Activated T-cell treated with anti-CD3 and anti-CD28 coated beads, Interleukin-2, amount 50 U/mL, for 72 hours (primary cell): ENCODE measurements around the gene GRIN2A. TPM values are rescaled to one million over a fixed set of nuclear protein-coding genes. Genes with fewer than 3 reads are reported as not detected.

ENCODE experiments used
- ATAC-seq, 2 donors: fragments of 150-1000 bp; cut with Tn5 transposase; replicated peaks in 1 of 2; 2 replicates each; pipeline ENCODE4 v1.10.0; 2021; ENCODE audit warnings: moderate library complexity in 2 of 2, mild to moderate bottlenecking in 1 of 2
- DNase-seq, 2 donors: peaks; one replicate each; pipeline ENCODE4 v3.0.0; 2021 to 2022; ENCODE audit warnings: mixed read lengths in 1 of 2
- H3K27ac Mint-ChIP-seq: one replicate; pipeline ENCODE4 v1.8.0; 2022; ENCODE audit warnings: mild to moderate bottlenecking, moderate library complexity, mixed read lengths
- H3K27me3 Mint-ChIP-seq: one replicate; pipeline ENCODE4 v1.8.0; 2022; ENCODE audit warnings: low read depth, mixed read lengths
- H3K36me3 Mint-ChIP-seq, 2 donors: one replicate each; pipeline ENCODE4 v1.8.0; 2022; ENCODE audit warnings: mixed read lengths in 2 of 2, mild to moderate bottlenecking in 1 of 2; ENCODE audit not compliant: insufficient read depth in 2 of 2
- H3K4me1 Mint-ChIP-seq: one replicate; pipeline ENCODE4 v1.8.0; 2022; ENCODE audit warnings: low read depth, mixed read lengths
- H3K4me3 Mint-ChIP-seq, 2 donors: one replicate each; pipeline ENCODE4 v1.8.0; 2022; ENCODE audit warnings: mild to moderate bottlenecking in 2 of 2, mixed read lengths in 2 of 2, moderate library complexity in 2 of 2
- H3K9me3 Mint-ChIP-seq, 2 donors: one replicate each; pipeline ENCODE4 v1.8.0; 2022; ENCODE audit warnings: mixed read lengths in 2 of 2
- total RNA-seq, 2 donors: library from RNA; stranded (reverse); gene quantifications; one replicate each; pipeline ENCODE4 v1.2.3, GENCODE V29; 2022

The GRIN2A gene
- total RNA-seq, 2 donors from 2014 or later: not detected

GRCh38 chr16:10145542-10146035 lies 36.6 kb downstream of the GRIN2A start:
- ATAC-seq: no peak
- H3K9me3 Mint-ChIP-seq: no peaks in the 10 kb centered on the region
- DNase-seq: no peak

GRCh38 chr16:10141671-10142070 lies 40.6 kb downstream of the GRIN2A start:
- H3K27me3 Mint-ChIP-seq: no peaks in the 10 kb centered on the region
- H3K27ac Mint-ChIP-seq: no peak overlapping the region

More at GRCh38 chr16:10145542-10146035, 36.6 kb downstream of the GRIN2A start:
- Mint-ChIP-seq H3K27ac (no peak overlapping the region), H3K4me1 (no peaks in the 10 kb centered on the region), H3K27me3 (peaks cover 11% of the 10 kb centered on the region), H3K4me3 (no peak overlapping the region), H3K36me3 (no peaks in the 10 kb centered on the region)

GRCh38 chr16:10138881-10139280 lies 43.3 kb downstream of the GRIN2A start:
- Mint-ChIP-seq H3K27me3 (no peaks in the 10 kb centered on the region), H3K27ac (no peak overlapping the region), H3K4me3 (no peak overlapping the region), H3K4me1 (no peaks in the 10 kb centered on the region), H3K9me3 (no peaks in the 10 kb centered on the region), H3K36me3 (no peaks in the 10 kb centered on the region)
- no peak for ATAC-seq
- DNase-seq: no peak

More at GRCh38 chr16:10141671-10142070, 40.6 kb downstream of the GRIN2A start:
- no peak for ATAC-seq
- Mint-ChIP-seq H3K36me3 (no peaks in the 10 kb centered on the region), H3K9me3 (no peaks in the 10 kb centered on the region), H3K4me1 (no peaks in the 10 kb centered on the region), H3K4me3 (no peak overlapping the region)
- DNase-seq: no peak

GRCh38 chr16:10137341-10137740 lies 44.9 kb downstream of the GRIN2A start:
- H3K4me3 Mint-ChIP-seq: no peak overlapping the region
- no peaks in the 10 kb centered on the region for H3K9me3 Mint-ChIP-seq
- H3K4me1 Mint-ChIP-seq: no peaks in the 10 kb centered on the region
- DNase-seq (no peak), ATAC-seq (no peak)
- H3K27ac Mint-ChIP-seq: no peak overlapping the region
- no peaks in the 10 kb centered on the region for H3K27me3 Mint-ChIP-seq
- H3K36me3 Mint-ChIP-seq: no peaks in the 10 kb centered on the region

GRCh38 chr16:10136916-10137315 lies 45.3 kb downstream of the GRIN2A start:
- H3K4me1 Mint-ChIP-seq: no peaks in the 10 kb centered on the region
- H3K27me3 Mint-ChIP-seq: no peaks in the 10 kb centered on the region
- ATAC-seq (no peak), DNase-seq (no peak)
- no peaks in the 10 kb centered on the region for H3K36me3 Mint-ChIP-seq
- H3K9me3 Mint-ChIP-seq: no peaks in the 10 kb centered on the region
- H3K4me3 Mint-ChIP-seq: no peak overlapping the region
- H3K27ac Mint-ChIP-seq: no peak overlapping the region

GRCh38 chr16:10130538-10130937 lies 51.7 kb downstream of the GRIN2A start:
- H3K4me1 Mint-ChIP-seq: no peaks in the 10 kb centered on the region
- no peaks in the 10 kb centered on the region for H3K27me3 Mint-ChIP-seq
- DNase-seq (no peak), ATAC-seq (no peak)
- no peaks in the 10 kb centered on the region for H3K36me3 Mint-ChIP-seq
- no peaks in the 10 kb centered on the region for H3K9me3 Mint-ChIP-seq
- no peak overlapping the region for H3K4me3 Mint-ChIP-seq
- no peak overlapping the region for H3K27ac Mint-ChIP-seq

- no peaks in the 10 kb centered on the region for H3K27me3 Mint-ChIP-seq
- H3K4me1 Mint-ChIP-seq: no peaks in the 10 kb centered on the region
Observed at GRCh38 chr16:10128397-10129258, 53.6 kb downstream of the GRIN2A start.

GRCh38 chr16:10126686-10127085 lies 55.5 kb downstream of the GRIN2A start:
- Mint-ChIP-seq H3K27me3 (no peaks in the 10 kb centered on the region), H3K4me1 (no peaks in the 10 kb centered on the region), H3K27ac (no peak overlapping the region), H3K9me3 (no peaks in the 10 kb centered on the region), H3K4me3 (no peak overlapping the region), H3K36me3 (no peaks in the 10 kb centered on the region)
- ATAC-seq (no peak), DNase-seq (no peak)

More at GRCh38 chr16:10128397-10129258, 53.6 kb downstream of the GRIN2A start:
- no peaks in the 10 kb centered on the region for H3K36me3 Mint-ChIP-seq
- DNase-seq: no peak
- no peak overlapping the region for H3K4me3 Mint-ChIP-seq
- no peak for ATAC-seq
- H3K27ac Mint-ChIP-seq: no peak overlapping the region
- no peaks in the 10 kb centered on the region for H3K9me3 Mint-ChIP-seq

- H3K27ac Mint-ChIP-seq: no peak overlapping the region
- DNase-seq: no peak
- no peak for ATAC-seq
- no peaks in the 10 kb centered on the region for H3K27me3 Mint-ChIP-seq
- no peaks in the 10 kb centered on the region for H3K36me3 Mint-ChIP-seq
- no peaks in the 10 kb centered on the region for H3K4me1 Mint-ChIP-seq
- no peaks in the 10 kb centered on the region for H3K9me3 Mint-ChIP-seq
- no peak overlapping the region for H3K4me3 Mint-ChIP-seq
Observed at GRCh38 chr16:10123141-10123540, 59.1 kb downstream of the GRIN2A start.

- no peaks in the 10 kb centered on the region for H3K27me3 Mint-ChIP-seq
- DNase-seq: no peak
- H3K27ac Mint-ChIP-seq: no peak overlapping the region
Observed at GRCh38 chr16:10122546-10122945, 59.7 kb downstream of the GRIN2A start.

GRCh38 chr16:10121897-10122425 lies 60.3 kb downstream of the GRIN2A start:
- H3K27ac Mint-ChIP-seq: no peak overlapping the region
- no peak for ATAC-seq

More at GRCh38 chr16:10122546-10122945, 59.7 kb downstream of the GRIN2A start:
- no peak overlapping the region for H3K4me3 Mint-ChIP-seq
- ATAC-seq: no peak
- no peaks in the 10 kb centered on the region for H3K36me3 Mint-ChIP-seq
- no peaks in the 10 kb centered on the region for H3K4me1 Mint-ChIP-seq
- H3K9me3 Mint-ChIP-seq: no peaks in the 10 kb centered on the region

GRCh38 chr16:10121491-10121890 lies 60.7 kb downstream of the GRIN2A start:
- no peaks in the 10 kb centered on the region for H3K36me3 Mint-ChIP-seq
- no peak for ATAC-seq

More at GRCh38 chr16:10121897-10122425, 60.3 kb downstream of the GRIN2A start:
- Mint-ChIP-seq H3K4me3 (no peak overlapping the region), H3K4me1 (no peaks in the 10 kb centered on the region), H3K36me3 (no peaks in the 10 kb centered on the region), H3K9me3 (no peaks in the 10 kb centered on the region), H3K27me3 (no peaks in the 10 kb centered on the region)
- DNase-seq: no peak

GRCh38 chr16:10120953-10121352 lies 61.3 kb downstream of the GRIN2A start:
- ATAC-seq (no peak), DNase-seq (no peak)
- no peaks in the 10 kb centered on the region for H3K9me3 Mint-ChIP-seq
- H3K36me3 Mint-ChIP-seq: no peaks in the 10 kb centered on the region
- H3K27ac Mint-ChIP-seq: no peak overlapping the region
- no peaks in the 10 kb centered on the region for H3K27me3 Mint-ChIP-seq
- no peak overlapping the region for H3K4me3 Mint-ChIP-seq
- H3K4me1 Mint-ChIP-seq: no peaks in the 10 kb centered on the region

More at GRCh38 chr16:10121491-10121890, 60.7 kb downstream of the GRIN2A start:
- Mint-ChIP-seq H3K27me3 (no peaks in the 10 kb centered on the region), H3K4me1 (no peaks in the 10 kb centered on the region), H3K27ac (no peak overlapping the region), H3K4me3 (no peak overlapping the region), H3K9me3 (no peaks in the 10 kb centered on the region)
- DNase-seq: no peak
